ENCODE measurements around the gene LYG1.
"Not testable (repeated sequence)": the region's sequence is repeated elsewhere in the genome, so short reads cannot be mapped to it uniquely, and the experiment has no call there.

Gene LYG1

DNA sequence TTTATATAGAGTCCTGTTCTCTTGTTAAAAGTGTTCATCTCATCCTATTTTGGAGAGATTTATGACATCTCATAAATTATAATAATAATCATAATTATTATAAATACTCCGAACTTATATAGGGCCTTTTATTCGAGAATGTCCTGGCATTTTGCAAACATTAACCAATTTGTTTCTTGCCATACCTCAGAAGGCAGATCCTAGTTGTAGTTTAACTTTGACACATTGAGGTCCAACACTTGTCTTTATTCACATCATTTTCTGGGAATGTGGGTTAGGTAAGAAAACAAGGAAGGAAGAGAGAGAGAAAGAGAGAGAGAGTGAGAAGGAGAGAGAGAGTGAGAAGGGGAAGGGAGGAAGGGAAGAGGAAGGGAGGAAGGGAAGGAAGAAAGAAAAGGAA is at the start of gene LYG1:
Gene LYG1, minus strand, starts transcription at position 101 of the 400 bp plus-strand sequence. CDS start 5,527 bp downstream, outside the sequence.
- DNase-seq: not testable (repeated sequence)

DNA sequence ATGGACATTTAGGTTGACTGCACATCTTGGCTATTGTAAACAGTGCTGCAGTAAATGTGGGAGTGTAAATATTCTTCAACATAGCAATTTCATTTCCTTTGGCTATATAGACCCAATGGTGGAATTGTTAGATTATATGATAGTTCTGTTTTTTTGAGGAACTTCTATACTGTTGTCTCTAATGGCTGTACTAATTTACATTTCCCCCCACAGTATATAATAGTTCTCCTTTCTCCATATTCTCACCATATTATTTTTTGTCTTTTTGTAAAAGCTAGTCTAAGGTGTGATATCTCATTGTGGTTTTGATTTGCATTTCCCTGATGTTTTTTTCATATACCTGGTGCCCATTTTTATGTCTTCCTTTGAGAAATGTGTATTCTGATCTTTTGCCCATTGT is 49.2 kb upstream of the LYG1 start:
- DNase-seq: no peak

DNA sequence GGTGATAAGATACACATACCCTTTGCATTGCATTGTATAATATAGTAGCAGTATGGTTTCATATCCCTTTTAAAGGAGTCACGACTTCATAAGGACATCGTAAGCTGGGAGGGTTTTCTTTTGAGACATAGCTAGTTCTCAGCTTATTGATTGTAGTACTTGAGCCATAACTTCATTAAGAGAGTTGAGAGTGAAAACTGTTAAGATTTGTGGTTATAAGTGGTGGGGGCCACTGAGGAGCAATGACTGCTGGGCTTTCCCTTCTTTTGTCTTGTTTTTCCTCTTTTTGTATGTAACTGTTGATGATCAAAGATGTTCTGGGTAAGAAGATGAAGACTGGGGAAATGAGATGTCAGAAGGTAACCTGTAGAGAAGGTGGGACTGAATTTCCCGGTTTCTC is 47.2 kb upstream of the LYG1 start:
- no peak for DNase-seq

DNA sequence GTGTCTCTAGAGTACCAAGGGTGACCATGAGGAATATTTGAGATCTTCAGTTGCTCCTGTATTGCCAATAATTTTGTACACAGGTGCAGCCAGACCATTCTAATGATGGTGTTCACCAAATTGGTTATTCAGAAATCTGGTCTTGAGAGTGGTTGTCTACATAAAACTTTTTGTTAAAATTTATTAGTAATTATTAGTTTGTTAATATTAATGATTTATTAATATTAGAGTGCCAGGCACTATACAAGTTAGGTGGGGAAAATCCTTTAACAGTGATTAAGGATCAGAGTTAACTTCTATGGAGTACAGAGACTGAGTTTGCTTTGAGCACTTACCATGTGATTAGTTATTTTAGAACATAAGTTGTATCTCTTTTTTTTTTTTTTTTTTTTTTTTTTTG is 45.2 kb upstream of the LYG1 start:
- no peak for DNase-seq

DNA sequence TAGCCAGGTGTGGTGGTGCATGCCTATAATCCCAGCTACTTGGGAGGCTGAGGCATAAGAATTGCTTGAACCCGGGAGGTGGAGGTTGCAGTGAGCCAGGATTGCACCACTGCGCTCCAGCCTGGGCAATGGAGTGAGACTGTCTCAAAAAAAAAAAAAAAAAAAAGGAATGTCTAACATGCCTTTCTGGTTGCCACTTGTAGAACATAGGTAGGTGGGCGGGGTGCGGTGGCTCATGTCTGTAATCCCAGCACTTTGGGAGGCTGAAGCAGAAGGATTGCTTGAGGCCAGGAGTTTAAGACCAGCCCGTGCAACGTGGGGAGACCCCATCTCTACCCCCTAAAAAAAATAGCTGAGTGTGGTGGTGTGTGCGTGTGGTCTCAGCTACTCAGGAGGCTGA is 44.4 kb upstream of the LYG1 start:
- not testable (repeated sequence) for DNase-seq

DNA sequence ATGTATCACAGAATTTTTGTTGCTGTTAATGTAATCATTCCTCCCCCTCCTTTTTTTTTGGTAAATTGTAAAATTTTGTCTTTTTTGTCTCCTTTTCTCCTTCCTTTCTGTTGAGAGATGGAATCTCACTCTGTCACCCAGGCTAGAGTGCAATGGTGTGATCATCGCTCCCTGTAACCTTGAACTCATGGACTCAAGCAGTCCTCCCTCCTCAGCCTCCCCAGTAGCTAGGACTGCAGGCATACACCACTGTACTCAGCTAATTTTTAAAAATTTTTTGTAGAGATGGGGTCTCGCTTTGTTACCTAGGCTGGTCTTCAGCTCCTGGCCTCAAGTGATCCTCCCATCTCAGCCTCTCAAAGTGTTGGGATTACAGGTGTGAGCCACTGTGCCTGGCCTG is 41.5 kb upstream of the LYG1 start:
- DNase-seq: no peak

DNA sequence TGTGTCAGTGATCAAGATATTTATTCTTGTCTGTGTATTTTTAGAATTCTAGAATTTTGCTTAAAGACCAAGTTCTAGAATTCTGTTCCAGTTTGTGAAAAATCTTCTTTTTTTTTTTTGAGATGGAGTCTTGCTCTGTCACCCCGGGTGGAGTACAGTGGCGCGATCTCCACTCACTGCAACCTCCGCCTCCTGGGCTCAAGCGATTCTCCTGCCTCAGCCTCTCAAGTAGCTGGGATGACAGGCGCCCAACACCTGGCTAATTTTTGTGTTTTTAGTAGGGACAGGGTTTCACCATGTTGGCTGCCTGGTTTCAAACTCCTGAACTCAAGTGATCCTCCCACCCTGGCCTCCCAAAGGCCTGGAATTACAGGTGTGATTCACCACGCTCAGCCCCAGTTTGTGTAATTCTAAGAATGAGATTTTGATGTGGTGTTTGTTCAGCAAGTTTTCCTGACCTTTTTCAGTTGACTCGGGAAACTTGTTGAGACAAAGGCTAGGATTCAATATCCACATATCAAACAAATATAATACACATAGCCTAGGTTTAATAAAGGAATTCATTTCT is 39.8 kb upstream of the LYG1 start:
- no peak for DNase-seq

DNA sequence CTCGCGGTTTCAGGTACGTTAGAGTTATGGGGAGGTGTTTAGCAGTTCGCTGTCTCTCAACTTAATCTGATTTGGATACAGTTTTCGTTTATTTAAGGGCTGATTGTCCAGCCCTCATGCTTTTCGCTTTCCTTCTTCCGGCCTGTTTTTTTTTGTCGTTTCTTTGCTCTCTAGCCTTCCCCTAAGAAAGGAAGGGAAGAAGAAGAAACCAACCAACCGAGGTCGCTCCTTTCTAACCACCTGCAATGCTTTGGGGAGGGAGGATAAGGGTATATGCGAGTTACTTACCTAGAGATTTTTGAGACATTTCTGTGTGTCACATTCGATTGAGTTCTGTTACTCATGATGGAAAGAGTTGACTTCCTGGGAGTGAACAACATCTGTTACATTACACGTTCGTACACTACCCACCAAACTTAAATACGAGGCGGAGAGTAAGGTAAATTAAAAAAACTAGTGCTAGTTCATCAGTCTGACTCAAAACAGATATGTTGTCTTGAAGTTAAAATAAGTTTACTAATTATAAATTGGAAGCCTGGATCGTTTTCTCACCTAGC is 37.1 kb upstream of the LYG1 start:
- DNase-seq: no peak

DNA sequence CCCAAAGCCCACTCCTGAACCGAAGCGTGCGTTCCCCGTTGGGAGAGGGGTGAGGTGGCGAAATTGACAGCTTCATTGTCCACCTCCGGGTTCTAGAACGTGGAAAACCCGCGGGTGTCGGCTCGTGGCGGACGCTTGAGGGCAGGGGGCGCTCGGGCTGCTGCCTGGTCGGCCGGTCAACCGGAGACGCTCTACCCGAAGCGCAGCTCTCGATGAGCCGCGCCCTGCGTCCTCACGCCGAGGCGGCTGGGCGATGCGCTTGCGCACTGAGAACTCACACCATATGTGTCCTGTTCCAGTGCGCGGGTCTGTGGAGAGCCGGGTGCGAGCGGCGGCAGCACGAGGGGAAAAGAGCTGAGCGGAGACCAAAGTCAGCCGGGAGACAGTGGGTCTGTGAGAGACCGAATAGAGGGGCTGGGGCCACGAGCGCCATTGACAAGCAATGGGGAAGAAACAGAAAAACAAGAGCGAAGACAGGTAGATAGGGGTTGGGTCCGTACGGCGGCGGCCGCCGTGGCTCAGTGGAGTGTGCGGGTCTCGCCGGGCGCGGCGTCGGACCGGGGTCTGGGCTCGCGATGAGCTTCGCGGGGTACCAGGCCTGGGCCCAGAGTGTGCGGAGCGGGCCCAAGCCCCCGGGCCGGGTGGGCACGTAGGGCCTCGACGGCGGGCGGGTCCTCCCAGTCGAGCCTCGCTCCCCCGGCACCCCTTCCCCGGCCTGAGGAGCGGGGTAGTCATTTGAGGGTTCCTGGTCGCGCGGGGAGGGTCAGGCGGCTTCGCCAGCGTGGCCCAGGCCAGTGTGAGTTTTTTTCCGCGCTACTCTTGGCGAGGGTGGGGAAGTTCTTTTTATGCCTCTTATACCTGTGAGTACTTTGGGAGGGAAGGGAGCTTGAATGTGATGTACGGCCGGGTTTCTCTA is 36.4 kb upstream of the LYG1 start, which contains the start of gene EIF5B:
Gene EIF5B, plus strand, starts transcription at position 277 of the 916 bp plus-strand sequence. Its CDS starts 166 bp downstream, at position 443.
- peak; percentile 95 for DNase-seq

DNA sequence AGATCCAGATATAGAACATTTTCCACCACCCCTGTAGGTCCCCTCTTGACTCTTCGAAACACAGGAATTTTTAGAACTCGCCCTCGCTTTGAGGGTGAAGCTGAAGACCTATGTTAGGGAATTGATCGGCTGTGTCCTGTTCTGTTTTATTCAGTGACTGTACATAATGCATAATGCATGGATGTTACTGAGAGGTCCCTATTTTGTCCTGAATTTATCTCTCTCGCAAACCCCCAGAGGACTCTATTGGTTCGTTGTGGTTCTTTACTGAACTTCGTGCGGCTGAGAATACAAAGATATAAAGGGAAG is 35.8 kb upstream of the LYG1 start:
- DNase-seq: no peak

DNA sequence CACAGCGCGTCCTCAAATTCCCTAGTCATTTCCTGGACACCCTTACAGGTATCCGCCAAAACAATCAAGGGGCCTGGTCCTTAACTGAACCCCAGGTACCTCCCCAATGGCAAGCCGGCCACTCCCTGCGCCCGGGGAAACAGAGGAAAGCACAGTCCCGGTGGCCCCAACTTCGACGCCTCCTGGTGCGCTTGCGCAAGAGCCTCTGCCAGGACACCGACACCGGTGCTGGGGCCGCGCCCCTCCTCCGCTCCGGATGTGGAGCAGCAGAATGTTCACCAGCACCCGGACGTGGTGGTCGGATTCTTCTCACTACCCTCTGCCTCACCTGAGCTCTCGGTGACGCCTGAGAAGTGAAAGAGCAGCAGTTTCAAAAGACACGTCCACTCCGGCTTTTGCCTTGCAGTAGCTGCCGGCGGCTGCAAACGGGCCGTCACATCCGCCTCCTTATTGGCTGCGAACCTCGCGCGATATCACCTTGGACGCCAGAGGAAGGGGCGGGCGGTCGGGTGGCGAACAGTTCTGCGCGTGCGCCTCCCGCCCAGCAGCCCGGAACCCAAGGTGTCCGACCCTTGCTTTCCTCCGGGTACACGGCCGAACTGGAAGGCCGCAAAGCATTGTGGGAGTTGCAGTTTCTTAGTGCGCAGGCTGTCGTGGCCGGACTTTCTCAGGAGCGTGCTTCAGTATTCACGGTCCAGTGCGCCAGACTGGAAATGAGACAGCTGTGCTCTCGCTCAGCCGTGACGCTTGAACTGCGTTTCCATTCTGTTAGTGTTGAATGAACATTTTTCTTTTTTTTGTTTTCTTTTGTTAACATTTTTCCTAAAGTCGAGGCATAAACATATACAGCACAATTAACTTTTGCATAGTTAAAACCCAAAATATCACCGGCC is 35.2 kb upstream of the LYG1 start, which contains the start of gene TXNDC9:
Gene TXNDC9, minus strand, starts transcription at position 423 of the 893 bp plus-strand sequence. CDS start 3,123 bp downstream, outside the sequence.
- DNase-seq: peak; percentile 95

DNA sequence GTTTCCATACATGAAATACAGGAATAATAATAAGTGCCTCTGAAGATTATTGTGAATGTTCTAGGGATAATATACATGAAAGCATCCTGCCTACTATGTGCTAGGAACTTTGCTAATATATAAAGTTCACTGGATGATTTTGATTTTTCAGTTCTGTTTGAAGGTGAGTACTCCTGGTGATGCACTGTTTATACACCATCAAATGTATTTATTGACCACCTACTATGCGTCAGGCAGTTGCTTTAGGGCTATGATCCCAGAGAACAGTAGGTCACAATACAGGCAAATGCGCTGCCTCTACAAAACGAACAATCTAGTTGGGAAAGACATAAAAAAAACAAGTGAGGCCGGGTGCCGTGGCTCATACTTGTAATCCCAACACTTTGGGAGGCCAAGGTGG is 24.4 kb upstream of the LYG1 start:
- DNase-seq: no peak

DNA sequence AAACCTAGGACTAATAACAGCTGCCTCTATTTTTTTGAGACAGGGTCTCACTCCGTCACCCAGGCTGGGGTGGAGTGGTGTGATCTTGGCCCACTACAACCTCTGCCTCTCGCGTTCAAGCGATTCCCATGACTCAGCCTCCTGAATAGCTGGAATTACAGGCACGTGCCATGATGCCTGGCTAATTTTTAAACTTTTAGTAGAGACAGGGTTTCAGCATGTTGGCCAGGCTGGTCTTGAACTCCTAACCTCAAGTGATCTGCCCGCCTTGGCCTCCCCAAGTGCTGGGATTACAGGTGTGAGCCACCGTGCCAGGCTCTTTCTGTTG is 16.8 kb upstream of the LYG1 start:
- DNase-seq: not testable (repeated sequence)

DNA sequence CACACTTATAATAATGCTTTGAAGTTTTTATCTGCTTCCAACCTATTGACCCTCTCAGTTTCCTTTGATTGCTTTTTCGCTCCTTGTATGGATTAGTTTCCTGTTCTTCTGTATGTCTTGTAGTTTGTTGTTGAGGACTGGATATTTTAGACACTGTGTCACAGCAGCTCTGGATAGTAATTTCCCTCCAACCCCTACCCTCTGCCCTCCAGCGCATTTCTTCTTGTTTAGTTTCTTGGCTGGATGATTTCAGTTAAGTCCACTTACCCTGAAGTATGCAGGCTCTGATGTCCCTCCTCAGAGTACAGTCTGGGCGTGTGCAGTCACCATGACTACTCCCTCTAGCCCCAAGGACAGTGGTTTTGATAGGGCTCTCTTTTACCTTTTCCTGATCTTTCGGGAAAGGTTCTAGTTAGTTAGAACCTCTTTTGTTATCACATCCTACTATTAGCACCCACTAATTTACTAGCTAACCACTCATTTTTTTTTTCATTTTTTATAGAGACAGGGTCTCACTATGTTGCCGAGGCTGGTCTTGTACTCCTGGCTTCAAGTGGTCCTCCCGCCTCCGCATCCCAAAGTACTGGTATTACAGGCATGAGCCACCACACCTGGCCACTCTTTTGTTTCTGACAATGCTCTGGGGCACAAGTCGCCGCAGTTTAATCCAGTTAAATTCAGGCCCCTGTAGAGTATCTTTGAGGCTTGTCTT is 16.3 kb upstream of the LYG1 start:
- DNase-seq: no peak

DNA sequence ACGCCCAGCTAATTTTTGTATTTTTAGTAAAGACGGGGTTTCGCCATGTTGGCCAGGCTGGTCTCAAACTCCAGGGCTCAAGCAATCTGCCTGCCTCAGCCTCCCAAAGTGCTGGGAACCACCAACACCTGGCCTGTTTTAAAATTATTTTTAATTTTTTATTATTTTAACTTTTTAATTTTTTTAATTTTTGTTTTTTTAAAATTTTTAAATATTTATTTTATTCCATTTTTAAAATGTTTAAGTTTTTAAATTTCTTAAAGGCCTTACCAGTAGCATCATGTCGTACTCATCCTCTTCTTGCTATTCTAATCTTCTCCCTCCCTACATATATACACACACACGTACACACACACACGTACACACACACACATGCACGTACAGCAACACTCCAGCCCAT is 1.4 kb downstream of the LYG1 start:
- no peak for DNase-seq

DNA sequence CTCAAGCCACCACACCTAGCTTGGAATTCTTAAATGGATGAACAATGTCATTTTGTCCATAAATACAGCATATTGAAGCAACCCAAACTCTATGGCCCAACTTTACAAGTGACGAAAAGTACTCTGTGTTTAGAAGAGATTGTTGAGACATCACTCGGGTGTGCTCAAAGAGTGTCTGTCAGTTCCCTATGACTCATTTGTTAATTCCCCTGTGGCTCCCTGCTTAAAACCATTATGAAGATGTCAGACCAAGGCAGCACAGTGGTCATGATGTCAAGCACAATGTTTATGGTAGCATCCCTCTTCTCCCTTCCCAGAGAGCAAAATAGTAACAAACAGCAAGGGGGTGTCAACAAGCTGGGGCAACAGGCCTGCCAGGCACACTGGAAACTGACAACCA is 3.0 kb downstream of the LYG1 start:
- DNase-seq: no peak

DNA sequence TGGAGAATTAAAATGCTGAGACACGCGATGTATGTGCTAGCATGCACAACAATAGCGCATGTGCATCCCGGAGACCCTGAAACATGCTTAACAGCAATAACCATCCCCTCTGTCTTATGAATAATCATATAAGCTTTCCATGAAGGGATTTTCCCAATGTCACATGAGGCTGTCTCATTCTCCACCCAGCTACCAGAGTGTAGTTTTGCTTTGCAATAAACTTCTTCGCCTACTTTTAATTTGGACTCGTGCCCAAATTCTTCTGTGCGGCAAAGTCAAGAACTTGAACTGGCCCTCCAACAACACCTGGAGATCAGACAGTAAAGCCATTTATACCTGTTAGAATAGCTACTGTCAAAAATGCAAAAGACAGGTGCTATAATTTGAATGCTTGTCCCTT is 15.5 kb downstream of the LYG1 start:
- no peak for DNase-seq

DNA sequence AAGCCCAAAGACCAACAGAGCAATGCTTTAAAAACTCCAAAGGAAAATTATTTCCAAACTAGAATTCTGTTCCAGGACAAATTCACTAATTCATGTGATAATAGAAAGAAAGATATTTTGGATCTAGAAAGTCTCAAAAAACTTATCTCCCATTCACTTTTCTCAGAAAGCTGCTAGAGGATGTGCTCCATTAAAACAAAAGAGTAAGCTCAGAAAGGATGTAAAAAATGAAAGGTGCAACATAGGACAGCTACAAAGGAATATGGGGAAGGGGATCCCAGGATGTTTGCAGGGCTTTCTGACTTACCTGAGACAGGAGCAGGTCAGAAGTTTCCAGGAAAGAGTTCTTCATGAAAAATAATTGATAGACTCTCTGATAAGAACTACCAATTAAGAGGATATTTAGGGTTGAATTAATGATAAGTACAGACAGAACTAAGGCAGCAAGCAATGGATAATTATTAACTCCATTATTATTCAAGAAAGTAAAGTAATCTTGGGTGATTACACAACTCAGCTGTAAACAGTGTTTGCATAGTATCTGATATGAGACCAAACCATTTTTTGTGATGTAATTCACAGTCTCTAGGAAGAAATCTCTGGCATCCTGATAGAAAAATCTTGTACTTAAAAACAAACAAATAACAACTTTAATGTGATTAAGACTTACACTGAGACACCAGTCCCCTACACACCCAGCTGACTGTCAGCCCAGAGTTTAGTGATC is 20.9 kb downstream of the LYG1 start:
- no peak for DNase-seq

DNA sequence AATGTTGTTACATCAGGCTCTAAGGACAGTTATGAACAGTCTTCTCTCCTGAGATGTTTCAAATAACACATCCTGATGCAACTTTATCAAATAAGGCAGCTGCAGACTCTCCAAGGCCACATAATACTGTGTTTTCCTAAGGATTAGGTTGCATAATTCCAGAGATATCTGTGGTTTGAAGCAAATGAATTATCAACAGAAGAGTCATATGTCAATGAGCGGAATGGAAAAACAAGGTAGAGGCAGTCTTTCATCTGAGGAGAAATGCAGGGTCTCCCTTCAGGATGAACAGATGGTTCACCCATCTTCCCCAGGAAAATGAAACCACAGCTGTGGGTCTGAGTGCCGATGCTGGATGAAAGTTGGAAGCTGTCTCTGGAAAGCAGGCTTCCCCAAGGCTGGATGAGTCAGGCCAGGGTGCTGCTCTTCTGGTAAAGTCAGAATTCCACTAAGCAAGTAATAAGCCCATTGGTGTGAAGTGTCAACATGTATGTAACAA is 22.2 kb downstream of the LYG1 start:
- DNase-seq: no peak

DNA sequence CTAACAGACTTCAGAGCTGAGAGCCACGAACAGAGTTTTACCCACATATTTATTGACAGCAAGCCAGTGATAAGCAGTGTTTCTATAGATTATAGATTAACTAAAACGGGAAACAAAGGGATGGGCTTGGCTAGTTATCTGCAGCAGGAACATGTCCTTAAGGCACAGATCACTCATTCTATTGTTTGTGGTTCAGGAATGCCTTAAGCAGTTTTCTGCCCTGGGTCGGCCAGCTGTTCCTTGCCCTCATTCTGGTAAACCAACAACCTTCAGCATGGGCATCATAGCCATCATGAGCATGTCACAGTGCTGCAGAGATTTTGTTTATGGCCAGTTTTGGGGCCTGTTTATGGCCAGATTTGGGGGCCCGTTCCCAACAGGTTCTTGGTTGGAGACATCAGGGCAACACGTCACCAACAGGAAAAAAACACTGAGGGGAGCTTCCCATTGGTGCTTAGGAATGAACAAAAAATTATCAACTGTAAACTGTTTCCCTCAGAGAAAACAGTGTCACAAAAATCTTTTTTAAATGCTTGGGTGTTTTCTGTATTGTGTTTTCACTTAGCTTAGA is 22.7 kb downstream of the LYG1 start:
- DNase-seq: not testable (repeated sequence)

DNA sequence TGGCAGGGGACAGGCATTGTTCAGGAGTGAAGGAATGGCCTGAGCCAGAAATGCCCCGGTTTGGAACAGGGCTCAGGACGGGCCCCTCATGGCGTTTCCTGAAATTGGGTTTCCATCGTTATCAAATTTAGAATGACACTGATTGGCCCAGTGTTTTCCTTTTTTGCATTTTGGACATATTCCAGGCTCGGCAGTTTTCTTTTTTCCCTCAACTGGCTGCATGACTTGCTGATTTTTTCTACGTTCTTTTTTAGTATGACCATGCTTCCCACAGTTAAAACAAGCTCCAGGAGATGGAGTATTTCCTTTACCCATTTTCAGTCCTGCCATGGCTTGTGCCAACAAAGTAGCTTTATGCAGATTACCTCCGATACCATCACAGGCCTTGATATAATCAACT is 25.1 kb downstream of the LYG1 start:
- no peak for DNase-seq
